GM19372 (cell line): ENCODE measurements around the gene PTPRC.

Experiments used
- ATAC-seq: cut with Tn5 transposase; IDR thresholded peaks from one replicate; pipeline ENCODE4 v1.9.1; 2021; ENCODE audit warnings: mild to moderate bottlenecking, low read depth, moderate library complexity; ENCODE audit not compliant: unreplicated experiment

Gene PTPRC

DNA sequence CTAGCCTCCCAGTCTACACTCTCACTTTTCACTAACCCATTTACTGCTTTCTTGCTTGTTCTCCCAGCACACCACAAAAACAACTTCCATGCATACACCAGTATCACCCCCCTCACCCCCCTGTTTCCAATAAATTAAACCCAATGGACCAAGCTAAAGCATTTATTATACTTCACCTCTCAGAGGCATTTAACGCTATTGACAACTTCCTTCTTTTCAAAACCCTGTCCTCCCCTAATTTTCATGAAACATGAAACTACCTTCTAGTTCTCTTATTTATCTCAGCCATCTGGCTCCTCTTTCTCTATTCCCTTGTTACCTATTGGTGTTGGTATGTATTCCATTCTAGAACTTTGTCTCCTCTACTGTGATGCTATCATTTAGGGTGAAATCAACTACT lies 32.3 kb downstream of the PTPRC start:
- no peak for ATAC-seq

DNA sequence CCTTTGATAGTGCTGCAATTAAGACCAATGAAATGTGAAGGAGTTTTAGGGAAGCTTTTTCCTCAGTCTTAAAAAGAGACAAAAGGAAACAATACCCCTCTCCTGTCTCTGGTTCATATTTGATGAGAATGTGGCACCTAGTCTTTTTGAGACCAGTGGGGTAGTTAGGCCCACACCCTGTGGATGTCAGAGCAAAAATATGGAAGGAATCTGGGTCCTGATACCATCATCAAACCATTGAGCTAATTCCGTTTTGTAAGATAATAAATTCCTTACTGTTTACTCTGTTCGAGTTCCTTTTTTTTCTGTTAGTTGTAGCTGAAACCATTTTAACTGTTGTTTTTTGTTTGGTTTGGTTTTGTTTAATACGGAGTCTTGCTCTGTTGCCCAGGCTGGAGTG lies 33.3 kb downstream of the PTPRC start:
- ATAC-seq, result no peak

DNA sequence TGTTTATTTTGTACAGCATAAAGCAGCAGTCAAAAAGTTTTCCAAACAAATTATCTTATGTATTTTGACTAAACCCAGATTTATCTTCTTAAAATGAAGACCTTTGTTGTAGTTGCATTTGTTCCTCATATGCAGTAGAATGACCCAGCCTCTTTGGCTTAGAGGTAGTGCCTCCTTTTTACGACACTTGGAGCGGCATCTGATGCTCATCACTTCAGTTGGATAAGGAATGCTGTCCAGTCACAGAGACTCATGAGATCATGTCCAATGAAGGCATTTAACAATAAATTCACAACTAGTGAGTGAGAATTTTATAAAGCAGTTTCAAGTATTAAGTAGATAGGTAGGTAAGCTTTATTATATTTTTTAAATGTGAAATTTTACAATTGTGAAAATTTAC lies 35.2 kb downstream of the PTPRC start:
- no peak for ATAC-seq

DNA sequence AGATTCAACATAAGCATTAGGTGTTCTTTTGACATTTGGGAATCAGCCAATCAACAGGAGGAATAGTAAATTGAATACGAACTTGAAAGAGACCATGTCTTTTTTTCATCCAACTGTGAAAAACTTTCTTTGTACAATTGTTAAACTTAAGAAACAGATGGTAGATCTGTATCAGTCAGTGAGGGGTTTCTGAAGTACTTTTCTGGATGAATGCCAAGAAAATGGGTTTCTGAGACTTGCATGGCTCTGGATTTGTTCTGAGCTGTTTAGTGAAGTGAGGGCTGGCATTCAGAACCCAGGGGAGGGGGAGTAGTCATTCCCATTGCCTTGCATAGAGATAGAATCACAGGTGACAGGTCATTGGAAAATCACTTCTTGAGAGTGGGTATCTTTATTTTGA lies 37.4 kb downstream of the PTPRC start:
- no peak for ATAC-seq

DNA sequence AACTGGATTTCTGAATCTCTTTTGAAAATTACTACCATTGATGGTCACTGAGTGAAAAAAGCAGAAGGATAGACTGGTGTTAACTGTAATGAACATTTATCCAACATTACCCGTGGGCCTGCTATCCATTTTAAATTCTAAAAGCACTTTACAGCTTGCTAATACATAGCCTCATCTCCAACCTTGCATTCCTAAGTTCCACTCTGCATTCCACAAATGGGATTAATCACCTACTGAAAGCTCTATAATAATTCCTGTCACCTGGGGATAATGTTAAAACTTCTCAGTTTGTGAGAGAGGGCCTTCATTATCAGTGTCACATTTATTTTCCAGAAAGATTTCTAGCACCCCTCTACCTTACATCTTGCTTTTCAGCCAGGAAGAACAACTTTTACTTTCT lies 38.2 kb downstream of the PTPRC start:
- ATAC-seq, result no peak

DNA sequence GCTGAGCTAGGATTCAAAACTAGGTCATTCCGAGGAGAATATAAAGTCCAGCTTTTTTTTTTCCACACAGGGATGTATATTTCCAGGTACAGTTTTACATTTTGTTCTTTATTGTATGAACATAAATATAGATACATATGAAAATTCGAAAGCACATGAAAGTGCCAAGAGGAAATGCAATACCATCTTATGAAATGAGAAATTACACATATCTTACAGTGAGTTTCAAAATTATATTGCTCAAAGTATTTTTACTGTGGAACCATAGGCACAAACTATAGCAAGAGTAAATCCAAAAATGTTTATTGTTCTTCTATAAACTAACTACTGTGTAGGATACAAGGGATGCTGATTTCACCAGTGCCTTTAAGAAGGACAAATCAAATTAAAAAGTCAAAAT lies 39.0 kb downstream of the PTPRC start:
- ATAC-seq, result no peak

DNA sequence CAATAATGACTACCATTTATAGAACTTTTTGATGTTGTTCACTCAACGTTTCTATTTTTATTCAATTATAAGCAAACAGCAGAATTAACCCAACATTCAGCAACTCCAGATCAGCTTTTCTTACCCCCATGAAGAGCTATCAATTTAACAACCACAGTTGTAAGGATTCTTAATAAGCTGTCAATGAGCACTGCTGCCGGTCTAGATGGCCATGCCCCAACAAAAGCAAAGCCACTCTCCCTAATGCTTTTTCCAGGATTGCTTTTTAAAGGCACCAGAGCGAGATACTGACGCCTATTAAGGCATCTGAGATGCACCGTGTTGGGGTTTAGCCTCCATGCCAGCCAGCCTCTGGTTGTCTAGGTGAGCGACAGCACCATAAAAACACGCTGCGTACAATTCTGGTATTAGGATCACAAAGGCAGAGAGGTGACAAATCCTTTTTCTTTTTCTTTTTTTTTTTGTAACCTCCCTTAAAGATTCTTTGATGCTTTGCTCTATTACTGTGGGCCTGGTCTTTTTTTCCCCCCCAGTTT lies 39.5 kb downstream of the PTPRC start:
- ATAC-seq, result no peak

DNA sequence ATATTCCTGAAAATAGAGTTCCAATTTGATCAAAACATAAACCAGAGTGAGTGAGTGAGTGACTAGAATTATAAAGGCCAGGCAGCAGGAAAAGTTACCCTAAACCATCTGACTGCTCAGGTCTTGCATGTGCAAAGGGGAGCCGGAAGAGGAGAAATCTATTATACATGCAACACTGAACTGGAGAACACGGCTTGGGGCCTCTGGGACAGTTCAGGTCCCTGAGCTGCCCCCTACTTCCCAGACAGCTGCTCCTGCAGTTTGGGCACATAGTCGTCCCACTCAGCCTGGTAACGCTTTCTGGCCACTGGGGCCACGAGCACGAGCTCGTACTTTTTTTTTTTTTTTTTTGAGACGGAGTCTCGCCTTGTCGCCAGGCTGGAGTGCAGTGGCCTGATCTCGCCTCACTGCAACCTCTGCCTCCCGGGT lies 40.1 kb downstream of the PTPRC start:
- ATAC-seq, result peak; percentile 25

DNA sequence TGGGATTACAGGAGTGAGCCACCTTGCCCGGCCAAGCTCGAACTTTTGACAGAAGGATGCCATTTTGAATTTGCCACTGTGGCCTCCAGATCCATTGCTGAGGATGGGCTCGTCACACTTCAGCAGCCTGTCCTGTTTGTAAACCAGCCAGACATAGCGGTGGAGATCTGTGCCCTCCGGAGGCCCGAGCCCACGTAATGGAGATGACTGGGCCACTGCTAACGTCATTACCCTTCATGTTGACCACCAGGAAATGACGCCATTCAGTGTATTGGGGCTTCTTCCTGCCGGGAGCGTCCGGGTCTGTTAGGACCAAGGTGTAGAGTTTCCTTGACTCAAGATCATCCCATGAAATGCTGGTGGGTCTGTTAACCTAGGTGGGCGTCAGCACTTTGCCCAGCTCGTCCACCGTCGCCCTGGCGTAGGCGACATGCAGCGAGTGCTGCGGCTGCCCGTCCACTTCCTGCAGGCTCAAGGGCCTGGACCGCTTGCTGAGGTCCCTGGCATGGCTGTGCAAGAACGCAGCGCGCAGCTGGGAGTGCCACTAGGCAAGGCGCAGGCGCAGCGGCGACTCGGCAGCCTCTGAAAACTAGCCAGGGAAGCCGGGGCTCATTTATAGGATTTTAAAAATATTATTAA lies 40.8 kb downstream of the PTPRC start:
- ATAC-seq, result no peak

DNA sequence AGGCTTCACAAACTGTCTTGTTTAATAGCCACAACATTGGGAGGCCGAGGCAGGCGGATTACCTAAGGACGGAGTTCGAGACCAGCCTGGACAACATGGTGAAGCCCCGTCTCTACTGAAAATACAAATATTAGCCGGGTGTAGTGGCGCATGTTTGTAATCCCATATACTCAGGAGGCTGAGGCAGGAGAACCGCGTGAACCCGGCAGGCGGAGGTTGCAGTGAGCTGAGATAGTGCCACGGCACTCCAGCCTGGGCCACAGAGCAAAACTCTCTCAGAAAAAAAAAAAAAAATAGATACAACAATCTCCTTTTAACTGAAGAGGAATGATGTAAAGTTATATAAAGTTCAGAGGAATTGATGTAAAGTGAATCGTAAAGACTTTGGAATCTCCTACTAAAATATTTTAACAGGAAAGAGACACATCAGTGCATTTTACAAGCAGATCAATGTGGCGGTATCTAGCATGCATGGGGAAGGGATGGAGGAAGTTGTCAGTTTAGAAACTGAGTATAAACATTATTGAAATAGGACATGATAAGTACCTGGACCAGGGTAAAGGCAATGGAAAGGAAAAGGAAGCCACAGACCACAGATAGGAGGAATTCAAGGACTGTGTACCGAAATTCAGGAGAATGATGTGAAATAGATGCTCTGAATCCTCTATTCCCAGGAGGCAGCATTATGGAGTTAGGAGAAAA lies 41.5 kb downstream of the PTPRC start:
- no peak for ATAC-seq

DNA sequence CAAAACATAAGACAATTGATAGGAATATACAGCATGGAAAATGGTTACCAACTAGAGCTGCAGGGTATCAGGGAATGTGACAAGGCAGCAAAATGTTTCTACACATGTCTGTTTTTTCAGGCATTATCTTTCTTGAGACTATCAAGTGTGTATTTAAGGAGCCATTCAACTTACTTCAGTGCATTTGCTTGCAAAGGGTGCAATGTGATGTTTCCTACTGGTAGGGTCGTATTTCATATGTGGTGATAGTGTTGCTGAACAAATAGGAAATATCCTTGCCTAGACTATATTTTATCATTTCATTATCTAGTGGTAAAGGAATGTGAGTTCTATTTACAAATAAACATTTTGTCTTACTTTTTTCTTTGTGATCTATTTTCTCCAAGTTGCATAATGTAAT lies 42.4 kb downstream of the PTPRC start:
- ATAC-seq, result no peak

DNA sequence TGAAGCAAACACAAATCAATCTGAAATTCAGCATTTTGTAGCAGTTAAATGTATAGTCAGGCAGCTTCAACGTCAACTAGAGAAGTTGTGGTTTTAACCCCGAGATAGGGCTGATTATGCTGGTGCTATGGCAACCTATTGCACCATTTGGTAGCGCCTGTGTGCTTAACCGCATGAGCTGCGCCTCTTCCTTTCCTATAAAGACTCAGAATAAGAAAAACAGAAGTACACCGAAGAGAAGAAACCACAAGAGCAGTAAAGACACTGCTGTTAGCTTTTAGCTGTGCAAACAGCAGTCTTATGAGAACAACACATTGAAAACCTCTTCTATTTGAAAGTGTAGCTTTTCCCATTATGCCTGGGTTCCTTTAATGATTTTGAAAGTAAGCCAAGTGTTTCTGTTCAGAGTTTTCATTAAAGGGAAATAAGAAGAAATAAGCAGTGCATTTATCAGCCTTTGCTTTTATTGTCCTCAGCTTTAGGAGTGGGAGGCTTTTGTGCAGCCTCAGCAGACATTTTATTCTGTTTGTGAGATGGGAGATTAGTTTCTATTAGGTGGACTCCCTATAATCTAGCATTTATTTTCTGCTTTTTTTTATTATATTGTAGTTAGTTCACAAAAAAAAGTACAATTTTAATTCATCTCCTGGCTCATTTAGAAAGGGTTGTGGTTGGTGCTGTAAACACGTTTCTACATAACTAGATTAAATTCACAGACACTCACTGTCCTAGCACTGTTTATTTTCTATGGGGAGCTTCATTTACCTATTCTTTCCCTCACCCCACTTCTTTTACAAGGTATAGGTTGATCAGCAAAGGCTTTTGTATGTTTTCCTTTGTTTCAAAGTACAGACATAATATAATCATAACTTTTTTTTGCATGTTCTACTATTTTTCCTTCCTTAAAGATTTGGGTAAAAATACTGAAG lies 43.3 kb downstream of the PTPRC start:
- peak; percentile 93 for ATAC-seq

DNA sequence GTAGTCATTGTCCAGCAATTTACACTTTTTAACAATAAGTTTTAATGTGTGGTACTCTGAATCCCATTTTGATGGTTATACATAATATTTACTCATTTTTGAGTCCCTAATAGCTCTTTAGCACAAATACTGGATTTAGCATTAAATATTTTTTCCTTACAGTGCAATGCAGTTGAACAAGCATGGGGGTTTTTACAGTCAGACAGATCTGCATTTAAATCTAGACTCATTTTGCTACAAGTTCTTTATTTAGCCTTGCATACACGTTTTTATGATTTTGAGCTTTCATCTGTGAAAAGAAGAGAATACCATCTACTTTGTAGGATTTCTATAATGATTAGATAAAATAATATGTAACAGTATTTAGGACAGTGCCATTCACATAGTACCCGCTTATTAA lies 44.0 kb downstream of the PTPRC start:
- ATAC-seq, result no peak

DNA sequence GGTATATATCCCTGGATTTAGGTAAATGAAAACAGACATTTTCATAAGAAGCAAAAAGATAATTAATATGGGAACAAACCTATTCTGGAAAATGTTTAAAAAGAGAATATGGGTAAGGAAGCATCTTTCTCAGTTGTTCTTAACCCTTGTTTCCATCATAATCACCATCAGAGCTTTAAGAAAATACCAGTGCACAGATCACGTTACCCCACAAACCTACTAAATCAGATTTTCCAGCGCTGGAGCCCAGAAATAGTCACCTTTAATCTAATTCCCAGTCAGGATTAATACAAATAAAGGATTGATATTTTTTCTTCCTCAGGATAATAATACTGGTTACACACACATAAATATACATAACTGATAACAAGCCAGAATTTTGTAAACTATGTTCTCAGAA lies 44.6 kb downstream of the PTPRC start:
- no peak for ATAC-seq

DNA sequence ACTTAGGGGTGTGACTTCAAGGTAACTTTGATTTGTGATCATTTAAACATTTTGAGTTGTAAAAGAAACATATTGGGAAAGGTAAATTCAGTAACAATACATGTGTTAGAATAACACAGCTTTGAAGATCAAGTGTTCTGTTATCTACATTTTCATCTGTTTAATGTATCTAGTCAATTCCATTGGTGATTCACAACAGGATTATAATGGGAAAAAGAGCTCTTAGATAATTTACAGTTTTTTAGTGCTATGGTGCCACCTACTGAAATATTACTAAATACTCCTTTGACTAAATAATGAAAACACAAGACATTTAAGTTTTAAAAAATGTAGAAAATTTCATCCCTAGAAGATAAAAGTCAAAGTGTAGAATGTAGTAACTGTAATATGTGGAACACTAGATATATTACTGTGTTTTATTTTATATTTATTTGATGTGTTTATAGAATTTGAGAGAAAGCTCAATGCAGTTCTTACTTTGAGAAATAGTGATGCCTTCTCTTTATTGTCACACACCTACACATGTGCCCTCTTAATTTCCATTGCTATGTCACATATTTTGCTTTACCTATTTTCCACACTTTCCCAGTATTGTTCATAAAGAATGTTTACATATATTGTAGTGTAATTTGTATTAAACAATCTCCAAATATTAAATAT lies 47.4 kb downstream of the PTPRC start:
- no peak for ATAC-seq

DNA sequence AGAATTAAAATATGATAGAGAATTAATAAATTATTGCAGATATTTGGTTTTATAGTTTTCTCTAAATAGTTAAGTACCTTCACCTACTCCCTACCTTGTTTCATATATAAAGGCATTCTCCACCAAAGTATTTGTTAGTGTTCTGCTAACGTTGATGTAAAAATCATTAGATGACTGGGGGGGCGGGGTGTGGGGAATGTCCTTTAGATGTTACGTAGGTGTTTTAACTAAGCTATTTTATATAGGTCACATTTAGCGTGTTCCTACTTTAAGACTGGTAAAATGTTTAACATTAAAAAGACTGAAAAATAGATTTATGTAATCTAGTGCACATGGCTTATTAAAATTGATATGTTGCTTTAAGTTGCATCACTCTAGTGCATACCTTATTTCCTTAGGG lies 48.6 kb downstream of the PTPRC start:
- ATAC-seq, result no peak

DNA sequence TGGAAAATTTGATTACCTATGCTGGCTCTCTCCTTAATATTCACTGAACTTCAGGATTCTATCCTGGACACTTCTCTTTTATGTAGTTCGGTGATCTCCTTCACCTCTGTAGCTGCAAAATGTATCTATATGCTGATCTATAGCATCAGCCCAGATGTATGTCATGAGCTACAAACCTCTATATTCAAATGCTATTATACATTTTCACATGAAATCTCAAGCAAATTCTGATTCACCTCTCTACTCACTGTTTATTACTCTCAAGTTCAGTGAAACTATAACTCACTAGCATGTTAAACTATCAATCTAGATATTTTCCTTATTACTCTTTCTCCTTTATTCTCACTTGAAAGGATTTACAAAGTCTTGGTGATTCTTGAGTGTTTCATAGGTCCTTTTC lies 52.2 kb downstream of the PTPRC start:
- ATAC-seq, result no peak

DNA sequence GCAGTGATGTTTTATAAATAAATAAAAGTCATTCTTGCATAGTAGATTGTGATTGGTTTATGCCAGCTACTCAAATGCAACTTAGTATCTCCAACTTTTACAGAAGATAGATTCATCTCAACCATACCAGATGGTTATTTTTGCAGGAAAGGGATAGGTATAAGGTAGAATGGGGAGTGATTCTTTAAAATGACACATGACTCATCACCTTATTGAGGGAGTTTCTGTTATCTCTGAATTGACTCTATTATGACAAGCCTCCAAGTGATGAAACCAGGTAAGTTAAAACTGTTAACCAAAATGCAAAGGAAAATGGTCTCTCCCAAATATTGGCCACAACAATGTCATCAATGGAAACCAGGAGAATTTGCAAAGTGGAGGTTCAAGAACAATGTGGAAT lies 54.5 kb downstream of the PTPRC start:
- no peak for ATAC-seq

DNA sequence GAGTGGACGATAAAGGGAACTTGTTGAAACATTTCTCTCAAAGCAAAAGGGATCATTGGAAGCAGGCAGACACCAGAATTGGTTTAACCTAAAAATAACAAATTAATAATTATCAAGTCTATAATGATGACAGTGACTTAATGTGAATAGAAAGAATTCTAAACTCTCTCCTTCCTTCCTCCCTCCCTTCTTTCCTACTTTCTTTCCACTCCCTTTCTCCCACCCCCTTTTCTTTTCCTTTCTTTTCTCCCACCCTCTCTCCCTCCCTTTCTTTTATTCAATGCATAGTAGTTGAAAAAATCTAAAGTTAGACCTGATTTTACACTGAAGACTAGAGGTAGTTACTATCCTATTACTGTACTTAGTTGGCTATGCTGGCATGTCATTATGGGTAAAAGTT lies 55.7 kb downstream of the PTPRC start:
- no peak for ATAC-seq

DNA sequence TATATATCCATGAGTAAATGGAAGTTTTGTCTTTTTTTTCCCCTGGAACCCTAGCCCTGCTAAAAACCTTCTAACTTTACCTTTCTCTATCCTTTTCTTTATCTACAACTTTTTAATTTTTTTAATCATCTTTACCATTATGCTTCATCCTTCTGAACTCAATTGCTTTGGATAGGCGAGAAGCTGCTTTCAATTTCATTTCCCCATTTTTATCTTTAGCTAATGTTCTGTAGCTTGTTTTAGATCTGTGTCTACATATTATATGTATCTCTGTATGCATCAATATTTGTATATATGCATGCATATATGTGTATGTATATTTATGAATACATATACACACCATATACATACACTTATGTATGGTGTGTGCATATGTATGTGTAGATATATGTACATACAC lies 57.4 kb downstream of the PTPRC start:
- ATAC-seq, result no peak
